K562 (cell line): ENCODE data around the gene ITPKA. TPM values are rescaled to one million over a fixed set of nuclear protein-coding genes. Genes with fewer than 3 reads are reported as not detected.

ENCODE experiments used
- CREB3 ChIP-seq: fragments of 450-650 bp; conservative IDR thresholded peaks from 2 replicates; pipeline ENCODE4 v1.6.1; 2016; ENCODE audit warnings: missing genetic modification characterization, low read depth, mild to moderate bottlenecking, missing compliant biosample characterization, moderate library complexity
- DMBX1 ChIP-seq: fragments of 250-450 bp; sonication (Bioruptor Pico); IDR thresholded peaks from 2 replicates; pipeline ENCODE4 v1.8.0; 2022; ENCODE audit warnings: inconsistent platforms, mild to moderate bottlenecking, moderate library complexity, borderline replicate concordance
- ERF ChIP-seq: fragments of 450-650 bp; formaldehyde crosslinking; IDR thresholded peaks from 2 replicates; pipeline ENCODE4 v1.4.0; 2020; ENCODE audit warnings: mild to moderate bottlenecking, mixed read lengths
- FOXJ3 ChIP-seq: sonication (generic); formaldehyde crosslinking; IDR thresholded peaks from 2 replicates; pipeline ENCODE4 v1.4.0; 2020; ENCODE audit warnings: mild to moderate bottlenecking, missing genetic modification reagents
- FOXM1 ChIP-seq, 2 experiments: fragments of 450-650 bp in 1 of 2; sonication (generic) in 1 of 2; formaldehyde crosslinking in 1 of 2; IDR thresholded peaks; 2 replicates each; pipeline versions ENCODE4 v1.6.1 to v1.9.0; 2017 to 2022; ENCODE audit warnings: low read depth in 2 of 2, mild to moderate bottlenecking in 2 of 2, missing genetic modification reagents in 1 of 2, moderate library complexity in 1 of 2
- GATAD2A ChIP-seq: fragments of 450-650 bp; IDR thresholded peaks from 2 replicates; pipeline ENCODE4 v1.6.1; 2017
- HMBOX1 ChIP-seq: sonication (generic); IDR thresholded peaks from 2 replicates; pipeline ENCODE4 v1.6.1; 2016
- KLF10 ChIP-seq: fragments of 250-450 bp; sonication (Bioruptor Pico); IDR thresholded peaks from 2 replicates; pipeline ENCODE4 v1.6.1; 2021; ENCODE audit warnings: matching md5 sums
- MBD2 ChIP-seq: sonication (generic); IDR thresholded peaks from 2 replicates; pipeline ENCODE4 v1.6.1; 2016; ENCODE audit warnings: low read depth, borderline replicate concordance
- MTF1 ChIP-seq: fragments of 250-450 bp; sonication (Bioruptor Pico); IDR thresholded peaks from 2 replicates; pipeline ENCODE4 v1.9.0; 2021; ENCODE audit warnings: moderate library complexity, mild to moderate bottlenecking, inconsistent platforms, borderline replicate concordance
- NELFE ChIP-seq: IDR thresholded peaks from 2 replicates; pipeline ENCODE4 v1.6.1; 2011; ENCODE audit warnings: mild to moderate bottlenecking; ENCODE audit not compliant: insufficient read depth, insufficient read length
- NR4A1 ChIP-seq, 2 experiments: fragments of 250-450 bp in 1 of 2; fragments of 450-650 bp in 1 of 2; sonication (Bioruptor Pico) in 1 of 2; IDR thresholded peaks; 2 replicates each; pipeline versions ENCODE4 v1.4.0 to v1.6.1; 2016 to 2020; ENCODE audit warnings: mild to moderate bottlenecking in 2 of 2, missing compliant biosample characterization in 1 of 2, missing genetic modification characterization in 1 of 2, moderate library complexity in 1 of 2
- PHF21A ChIP-seq: fragments of 450-650 bp; IDR thresholded peaks from 2 replicates; pipeline ENCODE4 v1.6.1; 2017; ENCODE audit warnings: low read depth, borderline replicate concordance
- SMARCA4 ChIP-seq: fragments of 450-650 bp; IDR thresholded peaks from 2 replicates; pipeline ENCODE4 v1.6.1; 2016
- TOE1 ChIP-seq, 2 experiments: fragments of 450-650 bp in 1 of 2; sonication (generic) in 1 of 2; formaldehyde crosslinking in 1 of 2; IDR thresholded peaks; 2 replicates each; pipeline versions ENCODE4 v1.7.1 to v1.8.0; 2016 to 2022; ENCODE audit warnings: borderline replicate concordance in 2 of 2, mild to moderate bottlenecking in 2 of 2, antibody characterized with exemption in 1 of 2, inconsistent platforms in 1 of 2, low read depth in 1 of 2, missing genetic modification reagents in 1 of 2, moderate library complexity in 1 of 2
- U2AF1 ChIP-seq: fragments of 200-400 bp; formaldehyde crosslinking; optimal IDR thresholded peaks from 2 replicates; pipeline ENCODE3; 2017; ENCODE audit warnings: mild to moderate bottlenecking, low read depth, low read length, moderate library complexity
- ZBTB17 ChIP-seq: fragments of 450-650 bp; formaldehyde crosslinking; IDR thresholded peaks from 2 replicates; pipeline ENCODE4 v1.4.0; 2020; ENCODE audit warnings: mild to moderate bottlenecking
- ZNF143 ChIP-seq: sonication (generic); formaldehyde crosslinking; IDR thresholded peaks from 2 replicates; pipeline ENCODE4 v1.9.0; 2022; ENCODE audit warnings: mild to moderate bottlenecking, missing genetic modification reagents
- ZNF197 ChIP-seq: fragments of 200-800 bp; sonication (Bioruptor generic); IDR thresholded peaks from 2 replicates; pipeline ENCODE4 v1.6.1; 2016; ENCODE audit warnings: low read depth, missing genetic modification characterization, missing compliant biosample characterization
- ZNF57 ChIP-seq: fragments of 450-650 bp; formaldehyde crosslinking; IDR thresholded peaks from 2 replicates; pipeline ENCODE4 v1.4.0; 2020; ENCODE audit warnings: mild to moderate bottlenecking, moderate library complexity
- ZNF79 ChIP-seq: fragments of 250-450 bp; sonication (Bioruptor Pico); IDR thresholded peaks from 2 replicates; pipeline ENCODE4 v1.4.0; 2020; ENCODE audit warnings: low read depth, mild to moderate bottlenecking, moderate library complexity
- polyA plus RNA-seq, 8 experiments: library from polyadenylated mRNA; depleted of rRNA in 4 of 8; stranded (reverse) in 5 of 8; unstranded in 3 of 8; fragments of >200 nt; fragmentation: Nextera tagmentation in 2 of 8; fragmentation: Illumina TruSeq in 1 of 8; extraction: Ambion mirVana in 2 of 8; extraction: Trizol in 1 of 8; gene quantifications; 2 replicates each; pipeline versions ENCODE4 v1.2.1 to v1.2.3, GENCODE V29; 2011 to 2014; ENCODE audit warnings: inconsistent platforms in 1 of 8, missing spikeins in 1 of 8
- total RNA-seq, 7 experiments: library from RNA; depleted of rRNA in 6 of 7; stranded (reverse); fragments of >200 nt in 6 of 7; fragmentation: Illumina TruSeq in 2 of 7; extraction: Trizol in 2 of 7; gene quantifications; 2 replicates each; pipeline versions ENCODE4 v1.2.1 to v1.2.3, GENCODE V29; 2011 to 2021; ENCODE audit warnings: low replicate concordance in 1 of 7
- TF ChIP-seq, protein P1 (sequence below): sonication (generic); formaldehyde crosslinking; IDR thresholded peaks from 2 replicates; pipeline ENCODE4 v1.8.0; 2022; ENCODE audit warnings: mild to moderate bottlenecking, missing genetic modification reagents
- TF ChIP-seq, protein P2 (sequence below): fragments of 450-650 bp; IDR thresholded peaks from one replicate; pipeline ENCODE4 v1.6.1; 2018; ENCODE audit warnings: mild to moderate bottlenecking, moderate library complexity; ENCODE audit not compliant: partially characterized antibody

ITPKA gene
- total and polyA plus RNA-seq, 9 of the 15 experiments (the other 6 are each of a cell fraction or from before 2014, with no cell fraction given), result 0.14 to 68.4 (median 11.5) TPM

- TF ChIP-seq ZNF57 (CRISPR knock-in tag) (no peak), PHF21A (no peak), NR4A1 (CRISPR knock-in tag; IDR thresholded peaks at IDR 0.05) (peak; percentile 23; the same call in 1 of the 2 replicates), NR4A1 (tag; IDR thresholded peaks at IDR 0.05) (peak; percentile 69), FOXJ3 (CRISPR knock-in tag) (no peak), SMARCA4 (no peak), ZNF197 (CRISPR knock-in tag) (no peak), NELFE (no peak), ZBTB17 (CRISPR knock-in tag) (0 out of 2 replicates have a peak, but pooled peaks have one; percentile 31), HMBOX1 (no peak), FOXM1 (IDR thresholded peaks at IDR 0.05; ENCODE audit: low read depth) (no peak), FOXM1 (CRISPR knock-in tag; IDR thresholded peaks at IDR 0.05; ENCODE audit: low read depth) (peak; percentile 74), TOE1 (IDR thresholded peaks at IDR 0.05; ENCODE audit: borderline replicate concordance) (0 out of 2 replicates have a peak, but pooled peaks have one; percentile 30), TOE1 (CRISPR knock-in tag; IDR thresholded peaks at IDR 0.05; ENCODE audit: borderline replicate concordance, low read depth) (no peak), KLF10 (CRISPR knock-in tag) (no peak), U2AF1 (peak; percentile 37), ZNF79 (CRISPR knock-in tag) (no peak), CREB3 (tag) (0 out of 2 replicates have a peak, but pooled peaks have one; percentile 32), MBD2 (peak; percentile 37; the same call in 1 of the 2 replicates), GATAD2A (no peak), MTF1 (no peak), ERF (CRISPR knock-in tag) (0 out of 2 replicates have a peak, but pooled peaks have one; percentile 56), DMBX1 (CRISPR knock-in tag) (peak; percentile 32; the same call in 1 of the 2 replicates), ZNF143 (CRISPR knock-in tag) (0 out of 2 replicates have a peak, but pooled peaks have one; percentile 13)
- TF ChIP-seq, protein P1, sequence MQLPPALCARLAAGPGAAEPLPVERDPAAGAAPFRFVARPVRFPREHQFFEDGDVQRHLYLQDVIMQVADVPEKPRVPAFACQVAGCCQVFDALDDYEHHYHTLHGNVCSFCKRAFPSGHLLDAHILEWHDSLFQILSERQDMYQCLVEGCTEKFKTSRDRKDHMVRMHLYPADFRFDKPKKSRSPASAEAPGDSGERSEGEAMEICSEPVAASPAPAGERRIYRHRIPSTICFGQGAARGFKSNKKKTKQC (CRISPR knock-in tag), result no peak; the same call in 1 of the 2 replicates
- TF ChIP-seq, protein P2, sequence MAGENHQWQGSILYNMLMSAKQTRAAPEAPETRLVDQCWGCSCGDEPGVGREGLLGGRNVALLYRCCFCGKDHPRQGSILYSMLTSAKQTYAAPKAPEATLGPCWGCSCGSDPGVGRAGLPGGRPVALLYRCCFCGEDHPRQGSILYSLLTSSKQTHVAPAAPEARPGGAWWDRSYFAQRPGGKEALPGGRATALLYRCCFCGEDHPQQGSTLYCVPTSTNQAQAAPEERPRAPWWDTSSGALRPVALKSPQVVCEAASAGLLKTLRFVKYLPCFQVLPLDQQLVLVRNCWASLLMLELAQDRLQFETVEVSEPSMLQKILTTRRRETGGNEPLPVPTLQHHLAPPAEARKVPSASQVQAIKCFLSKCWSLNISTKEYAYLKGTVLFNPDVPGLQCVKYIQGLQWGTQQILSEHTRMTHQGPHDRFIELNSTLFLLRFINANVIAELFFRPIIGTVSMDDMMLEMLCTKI, result no peak
Measured at GRCh38 chr15:41495736-41496599, 2.3 kb downstream of the ITPKA start (continued).
